ENCODE results near the gene DGLUCY.

DNA sequence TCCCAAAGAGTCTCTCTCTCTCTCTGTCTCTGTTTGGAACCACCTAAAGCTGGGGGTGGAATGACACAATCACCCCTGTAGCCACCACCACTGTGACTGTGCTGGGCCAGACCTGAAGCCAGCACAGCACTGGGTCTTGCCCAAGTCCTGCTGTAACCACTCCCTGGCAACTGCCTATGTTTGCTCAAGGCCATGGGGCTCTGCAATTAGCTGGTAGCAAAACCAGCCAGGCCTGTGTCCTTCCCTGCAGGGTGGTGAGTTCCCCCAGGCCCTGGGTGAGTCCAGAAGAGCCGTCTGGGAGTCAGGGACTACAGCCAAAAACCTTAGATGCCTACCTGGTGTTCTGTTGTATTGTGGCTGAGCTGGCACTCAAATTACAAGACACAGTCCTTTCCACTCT lies 50.8 kb downstream of the DGLUCY start:
- no peak for TF ChIP-seq JUND (IDR thresholded peaks at IDR 0.05; ENCODE audit: low read length)
- no peak for TF ChIP-seq CREB1 (IDR thresholded peaks at IDR 0.05)
- TF ChIP-seq, protein P1, sequence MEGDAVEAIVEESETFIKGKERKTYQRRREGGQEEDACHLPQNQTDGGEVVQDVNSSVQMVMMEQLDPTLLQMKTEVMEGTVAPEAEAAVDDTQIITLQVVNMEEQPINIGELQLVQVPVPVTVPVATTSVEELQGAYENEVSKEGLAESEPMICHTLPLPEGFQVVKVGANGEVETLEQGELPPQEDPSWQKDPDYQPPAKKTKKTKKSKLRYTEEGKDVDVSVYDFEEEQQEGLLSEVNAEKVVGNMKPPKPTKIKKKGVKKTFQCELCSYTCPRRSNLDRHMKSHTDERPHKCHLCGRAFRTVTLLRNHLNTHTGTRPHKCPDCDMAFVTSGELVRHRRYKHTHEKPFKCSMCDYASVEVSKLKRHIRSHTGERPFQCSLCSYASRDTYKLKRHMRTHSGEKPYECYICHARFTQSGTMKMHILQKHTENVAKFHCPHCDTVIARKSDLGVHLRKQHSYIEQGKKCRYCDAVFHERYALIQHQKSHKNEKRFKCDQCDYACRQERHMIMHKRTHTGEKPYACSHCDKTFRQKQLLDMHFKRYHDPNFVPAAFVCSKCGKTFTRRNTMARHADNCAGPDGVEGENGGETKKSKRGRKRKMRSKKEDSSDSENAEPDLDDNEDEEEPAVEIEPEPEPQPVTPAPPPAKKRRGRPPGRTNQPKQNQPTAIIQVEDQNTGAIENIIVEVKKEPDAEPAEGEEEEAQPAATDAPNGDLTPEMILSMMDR (IDR thresholded peaks at IDR 0.05; ENCODE audit: control extremely low read depth in 1 of 3, insufficient read depth in 1 of 3, low read depth in 1 of 3, low read length in 3 of 3) = no peak
- TF ChIP-seq PHF8 (conservative IDR thresholded peaks at IDR 0.05; ENCODE audit: low read depth, low read length) = no peak
- no peak for TF ChIP-seq RAD21 (IDR thresholded peaks at IDR 0.05 in 1 of 2, conservative IDR thresholded peaks at IDR 0.05 in 1 of 2; ENCODE audit: low read depth in 2 of 2, low read length in 2 of 2)
- no peak for TF ChIP-seq POLR2A (IDR thresholded peaks at IDR 0.05; ENCODE audit: control extremely low read depth in 1 of 2, low read depth in 2 of 2, low read length in 2 of 2)
- TF ChIP-seq EP300 (IDR thresholded peaks at IDR 0.05; ENCODE audit: borderline replicate concordance in 1 of 2, low read depth in 2 of 2, low read length in 2 of 2) = no peak
- no peak for TF ChIP-seq MAFK (IDR thresholded peaks at IDR 0.05; ENCODE audit: low read depth, low read length)
- TF ChIP-seq POLR2AphosphoS5 (IDR thresholded peaks at IDR 0.05; ENCODE audit: low read depth, low read length) = no peak
- TF ChIP-seq RFX5 (IDR thresholded peaks at IDR 0.05; ENCODE audit: borderline replicate concordance, low read depth, low read length) = no peak
- no peak for TF ChIP-seq SIN3A (conservative IDR thresholded peaks at IDR 0.05 in 1 of 2, IDR thresholded peaks at IDR 0.05 in 1 of 2; ENCODE audit: low read depth in 1 of 2, low read length in 2 of 2)
- no peak for TF ChIP-seq TEAD4 (IDR thresholded peaks at IDR 0.05; ENCODE audit: low read depth, low read length)
- no peak for TF ChIP-seq RNF2 (IDR thresholded peaks at IDR 0.05; ENCODE audit: borderline replicate concordance, low read depth, low read length, missing control alignments, poor library complexity, severe bottlenecking)
